DOHH2 (cell line): ENCODE data around the gene NUDC.

Source experiments
- CTCF ChIP-seq: fragments of 200-600 bp; sonication (generic); IDR thresholded peaks from one replicate; pipeline ENCODE4 v1.5.1; 2014; ENCODE audit warnings: antibody characterized with exemption, mild to moderate bottlenecking, low read depth, low read length; ENCODE audit not compliant: poor library complexity, severe bottlenecking
- EZH2phosphoT487 ChIP-seq: fragments of 200-600 bp; sonication (generic); IDR thresholded peaks from 2 replicates; pipeline ENCODE4 v1.6.1; 2017; ENCODE audit warnings: borderline replicate concordance, mild to moderate bottlenecking, antibody characterized with exemption, low read length, moderate library complexity, mixed read lengths

GRCh38 chr1:26900001-26900814 is 21.3 kb upstream of the NUDC start, which contains the start of gene GPATCH3:
- TF ChIP-seq CTCF (no peak), EZH2phosphoT487 (no peak)
